T follicular helper cell (primary cell): Measurements from ENCODE around the gene CCL8.
A peak's percentile ranks its signal among the peaks of the same experiment; 100 is the strongest.
"Not testable (repeated sequence)": the region's sequence is repeated elsewhere in the genome, so short reads cannot be mapped to it uniquely, and the experiment has no call there.

Experiments used
- DNase-seq: peaks from one replicate; pipeline ENCODE4 v3.0.0-alpha.2; 2020; ENCODE audit warnings: low read depth

CCL8 gene

GRCh38 chr17:34314279-34314678 is 5.0 kb upstream of the CCL8 start:
- no peak for DNase-seq

GRCh38 chr17:34318474-34318873 is 761 bp upstream of the CCL8 start:
- no peak for DNase-seq

- no peak for DNase-seq
Measured at GRCh38 chr17:34321964-34322363, 2.7 kb downstream of the CCL8 start.

- not testable (repeated sequence) for DNase-seq
Measured at GRCh38 chr17:34327580-34327979, 8.3 kb downstream of the CCL8 start.

GRCh38 chr17:34337701-34338100 is 18.5 kb downstream of the CCL8 start:
- no peak for DNase-seq

GRCh38 chr17:34339138-34339770 is 20.0 kb downstream of the CCL8 start:
- DNase-seq = no peak

GRCh38 chr17:34341916-34342315 is 22.7 kb downstream of the CCL8 start:
- DNase-seq = no peak

- DNase-seq = no peak
Measured at GRCh38 chr17:34347063-34347462, 27.8 kb downstream of the CCL8 start.

- no peak for DNase-seq
Measured at GRCh38 chr17:34349751-34350150, 30.5 kb downstream of the CCL8 start.

GRCh38 chr17:34351096-34351495 is 31.9 kb downstream of the CCL8 start:
- no peak for DNase-seq

- no peak for DNase-seq
Measured at GRCh38 chr17:34352191-34352590, 33.0 kb downstream of the CCL8 start.

GRCh38 chr17:34354637-34355036 is 35.4 kb downstream of the CCL8 start:
- DNase-seq = no peak

- no peak for DNase-seq
Measured at GRCh38 chr17:34356194-34356593, 37.0 kb downstream of the CCL8 start, which contains the start of gene CCL13. CCL13 (plus strand) TSS chr17:34356480; CDS start chr17:34356527, 47 bp downstream.

- no peak for DNase-seq
Measured at GRCh38 chr17:34357398-34357797, 38.2 kb downstream of the CCL8 start.

- DNase-seq = no peak
Measured at GRCh38 chr17:34358631-34359030, 39.4 kb downstream of the CCL8 start.

GRCh38 chr17:34360601-34361270 is 41.5 kb downstream of the CCL8 start:
- DNase-seq = no peak

- peak; percentile 38 for DNase-seq
Measured at GRCh38 chr17:34361478-34362061, 42.3 kb downstream of the CCL8 start.

GRCh38 chr17:34363183-34363661 is 44.0 kb downstream of the CCL8 start, which contains the start of gene CCL1:
CCL1 (minus strand) TSS chr17:34363233; CDS start chr17:34363161, 72 bp downstream.
- no peak for DNase-seq

GRCh38 chr17:34364751-34365150 is 45.5 kb downstream of the CCL8 start:
- DNase-seq = no peak

- DNase-seq = no peak
Measured at GRCh38 chr17:34365340-34365739, 46.1 kb downstream of the CCL8 start.

- DNase-seq = no peak
Measured at GRCh38 chr17:34366010-34366409, 46.8 kb downstream of the CCL8 start.

- no peak for DNase-seq
Measured at GRCh38 chr17:34366529-34367107, 47.4 kb downstream of the CCL8 start.
